ENCODE results near the gene CARM1. TPM values are rescaled to one million over a fixed set of nuclear protein-coding genes. Genes with fewer than 3 reads are reported as not detected.
A peak's percentile ranks its signal among the peaks of the same experiment; 100 is the strongest.
"Not testable (repeated sequence)": the region's sequence is repeated elsewhere in the genome, so short reads cannot be mapped to it uniquely, and the experiment has no call there.

The CARM1 gene
- total and polyA plus RNA-seq, 8 donors, result 34.4 to 54.1 (median 41.6) TPM

DNA sequence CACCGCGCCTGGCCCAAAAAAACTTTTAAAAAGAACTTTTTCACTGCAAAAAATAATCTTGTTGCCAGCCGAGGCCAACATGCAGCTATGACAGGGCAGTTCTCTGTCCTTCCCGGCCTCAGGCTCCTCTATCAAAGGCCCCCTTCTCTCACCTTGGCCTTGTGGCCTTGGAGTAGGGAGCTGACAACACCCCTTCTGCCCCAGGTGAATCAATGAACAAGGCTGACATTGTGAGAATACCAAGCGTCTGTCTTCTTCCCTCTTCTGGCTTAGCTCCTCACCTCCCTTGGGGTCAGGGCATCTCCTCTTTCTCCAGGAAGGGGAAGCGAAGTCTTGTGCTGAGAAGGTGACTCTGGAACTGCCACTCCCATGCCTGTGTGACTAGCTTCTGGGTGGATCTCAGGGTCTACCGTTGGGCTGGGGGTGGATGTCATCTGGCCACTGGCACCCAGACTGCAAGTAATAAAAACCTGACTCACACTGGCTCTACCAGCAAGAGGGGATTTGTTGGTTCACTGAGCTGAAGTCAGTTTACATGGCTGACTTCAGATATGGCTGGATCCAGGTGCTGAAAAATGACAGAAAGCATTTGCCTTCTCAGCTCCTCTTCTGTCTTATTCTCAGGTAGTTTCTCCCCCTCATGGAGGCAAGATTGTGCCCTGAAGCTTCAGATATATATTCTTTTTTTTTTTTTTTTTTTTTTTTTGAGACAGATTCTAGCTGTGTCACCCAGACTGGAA, 16.8 kb upstream of the CARM1 start:
- TF ChIP-seq, protein P1, sequence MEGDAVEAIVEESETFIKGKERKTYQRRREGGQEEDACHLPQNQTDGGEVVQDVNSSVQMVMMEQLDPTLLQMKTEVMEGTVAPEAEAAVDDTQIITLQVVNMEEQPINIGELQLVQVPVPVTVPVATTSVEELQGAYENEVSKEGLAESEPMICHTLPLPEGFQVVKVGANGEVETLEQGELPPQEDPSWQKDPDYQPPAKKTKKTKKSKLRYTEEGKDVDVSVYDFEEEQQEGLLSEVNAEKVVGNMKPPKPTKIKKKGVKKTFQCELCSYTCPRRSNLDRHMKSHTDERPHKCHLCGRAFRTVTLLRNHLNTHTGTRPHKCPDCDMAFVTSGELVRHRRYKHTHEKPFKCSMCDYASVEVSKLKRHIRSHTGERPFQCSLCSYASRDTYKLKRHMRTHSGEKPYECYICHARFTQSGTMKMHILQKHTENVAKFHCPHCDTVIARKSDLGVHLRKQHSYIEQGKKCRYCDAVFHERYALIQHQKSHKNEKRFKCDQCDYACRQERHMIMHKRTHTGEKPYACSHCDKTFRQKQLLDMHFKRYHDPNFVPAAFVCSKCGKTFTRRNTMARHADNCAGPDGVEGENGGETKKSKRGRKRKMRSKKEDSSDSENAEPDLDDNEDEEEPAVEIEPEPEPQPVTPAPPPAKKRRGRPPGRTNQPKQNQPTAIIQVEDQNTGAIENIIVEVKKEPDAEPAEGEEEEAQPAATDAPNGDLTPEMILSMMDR (IDR thresholded peaks at IDR 0.05), result no peak
- intact Hi-C loops (cut with DNase I), result no loop called here
- H3K9me3 ChIP-seq, result no peaks in the 10 kb centered on the region
- no peaks in the 10 kb centered on the region for H3K4me1 ChIP-seq
- H3K36me3 ChIP-seq, result peaks cover 0 to 8% of the 10 kb centered on the region in 2 donors
- H3K27ac ChIP-seq, result no peak overlapping the region
- DNase-seq (no peak), ATAC-seq (no peak)
- no peaks in the 10 kb centered on the region for H3K27me3 ChIP-seq
- no peak overlapping the region for H3K4me3 ChIP-seq

- Histone ChIP-seq H3K4me1 (no peaks in the 10 kb centered on the region), H3K36me3 (peaks cover 0 to 13% of the 10 kb centered on the region in 2 donors), H3K9me3 (no peaks in the 10 kb centered on the region), H3K4me3 (no peak overlapping the region), H3K27ac (no peak overlapping the region), H3K27me3 (no peaks in the 10 kb centered on the region)
- DNase-seq, result no peak
- TF ChIP-seq, protein P1 (IDR thresholded peaks at IDR 0.05), result peak; percentile 37 to 60
- peak; percentile 29 for ATAC-seq
- intact Hi-C loops (cut with DNase I), result no loop called here
These were observed 15.4 kb upstream of the CARM1 start for GRCh38 chr19:10855879-10856522.

DNA sequence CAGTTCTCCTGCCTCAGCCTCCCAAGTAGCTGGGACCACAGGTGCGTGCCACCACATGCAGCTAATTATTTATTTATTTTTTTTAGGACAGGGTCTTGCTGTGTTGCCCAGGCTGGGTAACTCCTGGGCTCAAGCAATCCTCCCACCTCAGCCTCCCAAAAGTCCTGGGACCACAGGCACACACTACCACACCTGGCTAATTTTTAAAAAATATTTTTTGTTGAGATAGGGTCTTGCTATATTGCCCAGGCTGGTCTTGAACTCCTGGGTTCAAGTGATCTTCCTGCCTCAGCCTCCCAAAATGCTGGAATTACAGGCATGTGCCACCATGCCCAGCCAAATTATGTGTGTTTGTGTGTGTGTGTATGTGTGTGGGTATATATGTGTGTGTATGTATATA, 14.5 kb upstream of the CARM1 start:
- H3K36me3 ChIP-seq, result peaks cover 0 to 13% of the 10 kb centered on the region in 2 donors
- DNase-seq; intact Hi-C loops (cut with DNase I); H3K4me1 ChIP-seq; H3K27me3 ChIP-seq; H3K9me3 ChIP-seq; ATAC-seq; H3K4me3 ChIP-seq; H3K27ac ChIP-seq: not testable (repeated sequence)

DNA sequence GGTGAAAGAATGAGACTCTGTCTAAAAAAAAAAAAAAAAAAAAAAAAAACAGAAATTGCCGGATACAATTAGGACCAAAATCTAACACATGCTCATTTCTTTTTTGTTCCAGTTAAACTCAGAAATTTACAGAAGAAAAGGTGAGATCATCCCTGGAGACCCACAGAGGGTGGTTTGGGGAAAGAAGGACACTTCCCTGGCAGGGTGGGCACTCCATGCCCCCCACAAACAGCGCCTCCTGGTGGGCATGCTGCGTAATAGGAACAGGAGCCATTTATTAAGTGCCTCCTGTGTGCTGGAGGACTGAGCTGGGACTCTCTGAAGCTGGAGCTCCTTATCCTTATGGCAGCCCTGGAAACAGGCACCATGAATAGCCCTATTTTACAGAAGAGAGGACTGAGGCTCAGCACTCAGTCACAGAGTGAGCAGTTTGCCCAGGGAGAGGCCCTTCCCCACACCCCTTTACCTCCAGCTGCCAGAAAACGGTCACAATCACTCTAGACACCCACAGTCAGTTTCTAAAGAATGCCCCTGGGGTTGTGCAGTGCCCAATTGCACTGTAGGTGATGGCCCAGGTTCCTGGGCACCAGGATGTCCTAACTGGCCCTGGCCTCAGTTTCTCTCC, 13.0 kb upstream of the CARM1 start:
- H3K4me3 ChIP-seq, result no peak overlapping the region
- peaks cover 0 to 13% of the 10 kb centered on the region in 2 donors for H3K36me3 ChIP-seq
- H3K4me1 ChIP-seq, result peaks cover 0 to 7% of the 10 kb centered on the region in 2 donors
- H3K9me3 ChIP-seq, result no peaks in the 10 kb centered on the region
- ATAC-seq (no peak), DNase-seq (peak in 1 of 4 donors; percentile 33)
- intact Hi-C loops (cut with DNase I), result no loop called here
- TF ChIP-seq, protein P1 (IDR thresholded peaks at IDR 0.05), result peak; percentile 23 to 61
- no peaks in the 10 kb centered on the region for H3K27me3 ChIP-seq
- H3K27ac ChIP-seq, result no peak overlapping the region

- TF ChIP-seq, protein P1 (IDR thresholded peaks at IDR 0.05), result peak in 1 of 2 donors; percentile 58
- H3K4me3 ChIP-seq, result no peak overlapping the region
- H3K9me3 ChIP-seq, result no peaks in the 10 kb centered on the region
- ATAC-seq (peak; percentile 9), DNase-seq (peak in 1 of 4 donors; percentile 49)
- peaks cover 0 to 13% of the 10 kb centered on the region in 2 donors for H3K36me3 ChIP-seq
- H3K4me1 ChIP-seq, result peaks cover 0 to 20% of the 10 kb centered on the region in 2 donors
- intact Hi-C loops (cut with DNase I), result loop anchor here in 1 of 2 donors (10.0 kb wide), 1 partner anchor 86 kb away; no protein-coding TSS in a partner anchor
- H3K27ac ChIP-seq, result no peak overlapping the region
- no peaks in the 10 kb centered on the region for H3K27me3 ChIP-seq
These were observed 10.2 kb upstream of the CARM1 start for GRCh38 chr19:10861103-10861651.
